ENCODE results near the gene FPGT. TPM values are rescaled to one million over a fixed set of nuclear protein-coding genes. Genes with fewer than 3 reads are reported as not detected.
A peak's percentile ranks its signal among the peaks of the same experiment; 100 is the strongest.
"Not testable (repeated sequence)": the region's sequence is repeated elsewhere in the genome, so short reads cannot be mapped to it uniquely, and the experiment has no call there.

Gene FPGT
- polyA plus RNA-seq (ENCODE audit: insufficient read length): 12.0 TPM

DNA sequence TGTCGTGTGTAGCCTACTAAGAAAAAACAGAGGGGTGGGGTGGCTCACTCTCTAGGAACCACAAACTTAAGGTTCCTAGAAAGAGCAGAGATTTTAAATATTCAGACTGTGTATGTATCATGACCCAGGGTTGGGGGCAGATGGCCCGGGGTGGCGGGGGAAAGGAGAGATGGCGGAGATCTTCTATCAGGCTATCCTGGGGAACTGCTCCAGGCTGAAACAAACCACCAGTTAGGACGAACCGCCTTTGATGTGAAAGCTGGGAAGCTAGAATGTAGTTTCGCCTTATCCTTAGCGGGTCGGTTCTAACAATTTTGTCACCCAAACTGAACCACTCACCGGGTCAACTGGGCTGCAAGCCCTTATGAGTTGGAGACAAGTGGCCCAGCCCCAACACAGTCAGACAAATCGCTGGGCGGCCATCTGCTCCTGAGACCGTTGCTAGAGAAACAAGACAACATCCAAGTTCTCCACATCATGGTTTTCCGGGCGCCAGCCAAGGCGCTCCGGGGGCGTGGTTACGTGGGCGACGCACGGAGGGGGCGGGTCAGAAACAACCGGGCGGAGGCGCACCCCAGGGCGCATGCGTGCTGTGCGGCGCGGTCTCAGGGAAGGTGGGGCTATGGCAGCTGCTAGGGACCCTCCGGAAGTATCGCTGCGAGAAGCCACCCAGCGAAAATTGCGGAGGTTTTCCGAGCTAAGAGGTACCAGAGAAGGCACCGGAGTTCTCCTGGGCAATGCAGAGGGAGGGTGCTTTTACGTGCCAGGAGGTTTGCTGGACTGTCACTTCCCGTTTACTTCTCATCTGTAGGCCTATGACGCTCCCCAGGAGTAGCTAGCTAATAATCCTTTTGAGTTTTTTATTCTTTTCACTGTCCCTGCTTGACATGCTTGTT lies at the start of gene FPGT, which contains the start of gene LRRIQ3:
Gene FPGT, plus strand, starts transcription at position 586 of the 896 bp plus-strand sequence. Its CDS starts 37 bp downstream, at position 623.
Gene LRRIQ3, minus strand, starts transcription at position 520 of the 896 bp plus-strand sequence. CDS start 14,492 bp downstream, outside the sequence.
- DNase-seq: peak; percentile 99

DNA sequence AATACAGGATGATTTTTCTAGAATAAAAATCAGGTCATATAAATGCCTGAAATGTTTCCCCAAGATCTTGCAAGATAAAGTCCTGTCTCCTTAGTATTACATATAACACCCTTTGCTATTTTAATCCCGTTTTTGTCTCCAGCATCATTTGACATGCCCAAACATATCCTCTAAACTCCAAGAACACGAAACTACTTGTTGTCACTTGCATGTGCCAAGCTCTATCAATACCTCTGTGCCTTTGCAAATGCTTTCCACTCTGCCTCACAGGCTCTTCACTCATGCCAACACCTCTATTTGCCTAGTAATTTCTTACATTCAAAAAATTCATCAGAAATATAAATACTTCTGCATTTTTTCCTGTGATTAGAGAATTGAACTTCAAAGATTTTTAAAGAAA lies 38.0 kb upstream of the FPGT start:
- DNase-seq: no peak

GRCh38 chr1:74161497-74161896 lies 36.5 kb upstream of the FPGT start:
- no peak for DNase-seq

- no peak for DNase-seq
Measured at GRCh38 chr1:74162333-74162732, 35.7 kb upstream of the FPGT start.

DNA sequence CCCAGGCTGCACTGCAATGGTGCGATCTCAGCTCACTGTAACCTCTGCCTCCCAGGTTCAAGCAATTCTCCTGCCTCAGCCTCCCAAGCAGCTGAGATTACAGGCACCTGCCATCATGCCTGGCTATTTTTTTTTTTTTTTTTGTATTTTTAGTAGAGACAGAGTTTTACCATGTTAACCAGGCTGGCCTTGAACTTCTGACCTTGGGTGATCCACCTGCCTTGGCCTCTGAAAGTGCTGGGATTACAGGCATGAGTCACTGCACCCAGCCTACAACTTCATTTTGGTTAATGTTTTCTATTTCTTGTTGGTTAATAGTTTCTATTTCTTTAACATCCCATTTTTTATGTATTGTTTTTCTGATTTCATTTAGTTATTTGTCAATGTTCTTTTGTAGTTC lies 23.6 kb upstream of the FPGT start:
- not testable (repeated sequence) for DNase-seq

GRCh38 chr1:74180490-74180889 lies 17.6 kb upstream of the FPGT start:
- DNase-seq: no peak

DNA sequence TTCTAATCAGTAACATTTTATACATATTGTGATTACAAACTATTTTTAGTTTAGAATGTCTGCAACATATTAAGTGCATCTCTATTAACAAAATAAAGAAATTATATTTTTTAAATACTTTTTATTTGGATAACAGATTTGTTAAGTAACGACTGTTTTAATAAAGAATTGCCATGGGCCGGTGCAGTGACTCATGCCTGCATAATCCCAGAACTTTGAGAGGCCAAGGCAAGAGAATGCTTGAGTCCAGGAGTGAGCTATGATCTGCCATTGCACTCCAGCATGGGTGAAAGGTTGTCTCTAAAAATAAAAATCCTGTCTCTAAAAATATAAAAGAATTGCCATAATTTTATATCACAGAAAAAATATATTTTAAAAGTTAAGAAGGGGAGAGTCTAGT lies 4.1 kb upstream of the FPGT start:
- no peak for DNase-seq

- DNase-seq: no peak
Measured at GRCh38 chr1:74195339-74195738, 2.7 kb upstream of the FPGT start.

- no peak for DNase-seq
Measured at GRCh38 chr1:74197255-74197654, 787 bp upstream of the FPGT start.

DNA sequence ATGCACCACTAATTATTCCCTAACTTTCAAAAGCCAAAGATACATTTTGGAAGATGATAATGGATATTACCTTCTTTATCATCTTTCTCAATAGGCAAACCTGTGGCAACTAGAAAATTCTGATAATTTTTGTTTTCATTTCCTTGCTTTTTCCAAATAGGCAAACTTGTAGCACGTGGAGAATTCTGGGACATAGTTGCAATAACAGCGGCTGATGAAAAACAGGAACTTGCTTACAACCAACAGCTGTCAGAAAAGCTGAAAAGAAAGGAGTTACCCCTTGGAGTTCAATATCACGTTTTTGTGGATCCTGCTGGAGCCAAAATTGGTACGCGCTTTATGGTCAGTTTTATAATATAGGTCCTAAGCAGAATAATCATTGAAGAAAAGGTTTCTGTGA lies 1.5 kb downstream of the FPGT start:
- DNase-seq: no peak

DNA sequence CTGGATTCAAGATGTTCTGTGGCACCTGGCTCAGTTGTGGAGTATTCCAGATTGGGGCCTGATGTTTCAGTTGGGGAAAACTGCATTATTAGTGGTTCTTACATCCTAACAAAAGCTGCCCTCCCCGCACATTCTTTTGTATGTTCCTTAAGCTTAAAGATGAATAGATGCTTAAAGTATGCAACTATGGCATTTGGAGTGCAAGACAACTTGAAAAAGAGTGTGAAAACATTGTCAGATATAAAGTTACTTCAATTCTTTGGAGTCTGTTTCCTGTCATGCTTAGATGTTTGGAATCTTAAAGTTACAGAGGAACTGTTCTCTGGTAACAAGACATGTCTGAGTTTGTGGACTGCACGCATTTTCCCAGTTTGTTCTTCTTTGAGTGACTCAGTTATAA lies 7.2 kb downstream of the FPGT start:
- no peak for DNase-seq

DNA sequence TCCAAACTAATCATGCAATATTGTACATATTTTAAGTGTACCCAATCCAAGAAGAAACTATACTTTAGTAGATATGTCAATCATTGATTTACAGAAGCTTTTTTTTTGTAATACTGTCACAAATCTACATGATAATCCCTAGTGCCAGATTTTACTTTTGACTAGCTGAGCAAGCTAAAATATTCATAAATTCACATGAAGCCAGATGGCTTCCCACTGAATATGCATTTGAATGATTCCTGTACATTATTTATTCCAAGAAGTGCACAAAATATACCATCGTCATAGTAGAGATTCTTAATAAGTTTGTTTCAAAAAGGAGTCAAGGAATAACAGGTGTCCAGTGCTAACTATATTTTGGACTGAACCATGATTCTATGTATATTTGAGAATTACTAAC lies 17.2 kb downstream of the FPGT start:
- no peak for DNase-seq

- DNase-seq: no peak
Measured at GRCh38 chr1:74222701-74223100, 24.7 kb downstream of the FPGT start.

DNA sequence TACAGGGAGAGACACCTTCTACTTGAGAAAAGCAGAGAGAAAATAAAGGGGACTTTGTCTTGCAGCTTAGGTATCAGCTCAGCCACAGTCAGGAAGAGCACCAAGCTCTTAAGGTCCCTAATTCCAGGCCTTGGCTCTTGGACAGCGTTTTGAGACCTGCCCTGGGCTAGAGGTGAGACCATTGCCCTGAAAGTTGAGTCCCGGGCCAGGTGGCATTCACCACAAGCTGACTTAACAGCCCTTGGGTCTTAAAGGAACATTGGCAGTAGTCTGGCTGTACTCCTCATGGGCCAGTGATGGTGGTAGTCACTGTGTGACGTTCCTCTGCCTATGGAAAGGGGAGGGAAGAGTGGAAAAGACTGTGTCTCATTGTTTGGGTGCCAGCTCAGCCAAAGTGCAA lies 25.4 kb downstream of the FPGT start:
- no peak for DNase-seq

DNA sequence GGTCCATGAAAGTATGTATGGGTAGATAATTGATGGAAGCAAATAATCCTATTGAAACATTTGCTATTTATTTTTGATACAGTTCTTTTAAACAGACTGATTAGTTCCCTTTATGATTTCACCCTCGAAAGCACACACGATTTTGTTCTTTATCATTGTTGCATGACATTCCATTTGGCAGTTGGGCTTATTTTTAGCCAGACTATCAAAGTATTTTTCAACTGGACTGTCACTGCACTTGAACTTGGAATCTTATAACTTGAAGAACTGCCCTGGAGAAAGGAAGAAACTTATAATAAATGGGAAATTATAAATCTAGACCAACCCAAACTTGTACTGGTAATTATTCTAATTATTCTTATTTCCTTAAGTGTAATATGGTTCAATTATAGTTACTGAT lies 37.1 kb downstream of the FPGT start, which contains the start of gene TNNI3K:
Gene TNNI3K, plus strand, starts transcription at position 235 of the 400 bp plus-strand sequence. Its CDS starts 65 bp downstream, at position 300.
- no peak for DNase-seq

GRCh38 chr1:74236440-74236839 lies 38.4 kb downstream of the FPGT start:
- no peak for DNase-seq

- DNase-seq: no peak
Measured at GRCh38 chr1:74237035-74237434, 39.0 kb downstream of the FPGT start.

DNA sequence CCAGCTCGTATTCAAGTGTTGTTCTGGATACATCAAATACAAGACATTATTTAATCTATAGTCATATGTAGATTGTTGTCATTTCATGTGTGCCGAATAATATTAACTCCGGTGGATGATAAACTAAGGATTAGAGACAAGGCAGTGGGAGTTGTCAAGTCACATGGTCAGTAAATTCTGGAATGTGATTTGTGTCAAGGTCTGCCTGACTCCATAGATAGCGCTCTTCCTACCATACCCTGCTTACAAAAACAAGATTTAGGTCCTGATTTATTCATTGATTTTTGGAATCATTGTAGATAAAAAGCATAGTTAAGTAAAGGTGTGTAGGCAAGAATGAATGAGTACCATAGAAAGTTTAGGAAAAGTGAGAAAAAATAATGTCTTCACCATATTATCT lies 39.7 kb downstream of the FPGT start:
- DNase-seq: no peak

GRCh38 chr1:74245168-74245772 lies 47.2 kb downstream of the FPGT start:
- no peak for DNase-seq

DNA sequence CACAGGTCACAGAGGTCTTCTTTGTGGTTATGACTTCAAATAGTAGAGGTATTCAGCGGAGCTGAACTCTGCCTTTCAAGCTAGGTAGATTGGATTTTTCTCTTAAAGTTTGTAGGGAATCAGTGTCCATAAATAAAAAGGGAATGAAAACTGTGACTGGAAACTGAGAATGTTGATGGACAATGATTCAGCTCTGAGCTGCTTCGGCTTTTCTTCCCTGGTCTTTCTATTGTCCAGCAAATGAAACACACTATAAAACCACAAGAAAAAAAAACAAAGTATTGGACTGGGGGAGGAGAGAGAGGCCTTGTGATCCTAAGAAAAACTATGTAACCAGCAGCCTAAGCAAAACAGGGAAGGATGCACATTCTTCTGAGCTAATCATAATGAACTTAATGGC lies 48.3 kb downstream of the FPGT start:
- no peak for DNase-seq

- DNase-seq: no peak
Measured at GRCh38 chr1:74247881-74248528, 50.0 kb downstream of the FPGT start.

DNA sequence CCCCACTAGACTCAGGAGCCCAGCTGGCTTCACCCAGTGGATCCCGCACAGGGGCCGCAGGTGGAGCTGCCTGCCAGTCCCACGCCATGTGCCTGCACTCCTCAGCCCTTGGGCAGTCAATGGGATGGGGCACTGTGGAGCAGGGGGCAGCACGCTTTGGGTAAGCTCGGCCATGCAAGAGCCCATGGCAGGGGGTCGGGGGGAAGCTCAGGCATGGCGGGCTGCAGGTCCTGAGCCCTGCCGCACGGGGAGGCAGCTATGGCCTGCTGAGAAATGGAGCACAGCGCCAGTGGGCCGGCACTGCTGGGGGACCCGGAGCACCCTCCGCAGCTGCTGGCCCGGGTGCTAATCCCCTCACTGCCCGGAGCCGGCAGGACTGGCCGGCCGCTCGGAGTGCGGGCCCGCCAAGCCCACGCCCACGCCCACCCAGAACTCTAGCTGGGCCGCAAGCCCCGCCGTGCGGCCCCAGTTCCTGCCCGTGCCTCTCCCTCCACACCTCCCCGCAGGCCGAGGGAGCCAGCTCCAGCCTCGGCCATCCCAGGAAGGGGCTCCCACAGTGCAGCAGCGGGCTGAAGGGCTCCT lies 55.3 kb downstream of the FPGT start:
- not testable (repeated sequence) for DNase-seq

Measured in hindlimb muscle (tissue), 1 donor.